Naive thymus-derived CD4-positive, alpha-beta T cell (primary cell): ENCODE results near the gene DNAH11. TPM values are rescaled to one million over a fixed set of nuclear protein-coding genes. Genes with fewer than 3 reads are reported as not detected.

Experiments used
- ATAC-seq: fragments of 150-1000 bp; cut with Tn5 transposase; 2 replicates; pipeline ENCODE4 v1.10.0; 2021; ENCODE audit warnings: mild to moderate bottlenecking, moderate library complexity
- CTCF ChIA-PET: fragments of 350-600 bp; sonication (Branson Sonifier 250); formaldehyde crosslinking; loops from one replicate; lab custom pipeline; 2021; ENCODE audit warnings: antibody characterized with exemption; lab: Charles Lee
- POLR2A ChIA-PET: fragments of 350-600 bp; sonication (Branson Sonifier 250); formaldehyde crosslinking; loops from one replicate; lab custom pipeline; 2021; ENCODE audit warnings: antibody characterized with exemption, inconsistent platforms; lab: Charles Lee
- DNase-seq, 9 donors: peaks; one replicate each; pipeline versions ENCODE4 v3.0.0 to v3.0.0-alpha.2; 2020 to 2022; ENCODE audit warnings: mixed read lengths in 1 of 9
- H3K27ac ChIP-seq: one replicate; pipeline ENCODE4 v1.7.0; 2013; ENCODE audit warnings: mild to moderate bottlenecking, low read depth, low read length, moderate library complexity
- H3K27me3 ChIP-seq, 2 donors: one replicate each; pipeline ENCODE4 v1.7.0; 2013; ENCODE audit warnings: low read length in 2 of 2, mild to moderate bottlenecking in 2 of 2, moderate library complexity in 2 of 2; ENCODE audit not compliant: control insufficient read depth in 2 of 2, insufficient read depth in 2 of 2
- H3K36me3 ChIP-seq, 3 experiments: 1 replicate in 2 of 3; 2 replicates in 1 of 3; pipeline ENCODE4 v1.7.0; 2013; ENCODE audit warnings: low read length in 3 of 3, mild to moderate bottlenecking in 3 of 3, moderate library complexity in 1 of 3; ENCODE audit not compliant: insufficient read depth in 3 of 3, control insufficient read depth in 2 of 3
- H3K4me1 ChIP-seq, 2 donors: one replicate each; pipeline ENCODE4 v1.7.0; 2013; ENCODE audit warnings: low read length in 2 of 2, mild to moderate bottlenecking in 2 of 2, moderate library complexity in 1 of 2; ENCODE audit not compliant: control insufficient read depth in 2 of 2, insufficient read depth in 2 of 2
- H3K4me3 ChIP-seq: 2 replicates; pipeline ENCODE4 v1.7.0; 2013; ENCODE audit warnings: mild to moderate bottlenecking, low read length
- H3K9me3 ChIP-seq, 3 experiments: 1 replicate in 2 of 3; 2 replicates in 1 of 3; pipeline ENCODE4 v1.7.0; 2013; ENCODE audit warnings: low read length in 3 of 3; ENCODE audit not compliant: control insufficient read depth in 2 of 3
- H3K27ac Mint-ChIP-seq, 9 donors: one replicate each; pipeline ENCODE4 v1.8.0; 2020 to 2022; ENCODE audit warnings: mixed read lengths in 9 of 9, mild to moderate bottlenecking in 8 of 9, moderate library complexity in 5 of 9, inconsistent platforms in 2 of 9
- H3K27me3 Mint-ChIP-seq, 5 donors: one replicate each; pipeline ENCODE4 v1.8.0; 2021 to 2022; ENCODE audit warnings: mixed read lengths in 5 of 5, mild to moderate bottlenecking in 1 of 5
- H3K36me3 Mint-ChIP-seq, 5 donors: one replicate each; pipeline ENCODE4 v1.8.0; 2020 to 2022; ENCODE audit warnings: mixed read lengths in 5 of 5, mild to moderate bottlenecking in 3 of 5, inconsistent platforms in 1 of 5
- H3K4me1 Mint-ChIP-seq, 7 donors: one replicate each; pipeline ENCODE4 v1.8.0; 2020 to 2022; ENCODE audit warnings: mixed read lengths in 7 of 7, mild to moderate bottlenecking in 3 of 7, inconsistent platforms in 1 of 7
- H3K4me3 Mint-ChIP-seq, 10 donors: one replicate each; pipeline ENCODE4 v1.8.0; 2020 to 2022; ENCODE audit warnings: mild to moderate bottlenecking in 10 of 10, mixed read lengths in 10 of 10, moderate library complexity in 6 of 10, inconsistent platforms in 2 of 10
- H3K9me3 Mint-ChIP-seq, 11 donors: one replicate each; pipeline ENCODE4 v1.8.0; 2020 to 2022; ENCODE audit warnings: mixed read lengths in 11 of 11, mild to moderate bottlenecking in 4 of 11, inconsistent platforms in 1 of 11, moderate library complexity in 1 of 11
- intact Hi-C, 2 donors: fragments of 100-400 bp; cut with micrococcal nuclease; formaldehyde crosslinking; loops; one replicate each; pipeline ENCODE4 v1.15.1; 2023
- polyA plus RNA-seq, 2 donors: library from polyadenylated mRNA; unstranded; fragments of 300-500 nt; fragmentation: Illumina TruSeq; gene quantifications; one replicate each; pipeline ENCODE4 v1.2.3, GENCODE V29; 2021
- total RNA-seq, 6 experiments: library from RNA in 5 of 6; stranded (reverse) in 5 of 6; gene quantifications; 1 replicate in 5 of 6; 2 replicates in 1 of 6; pipeline ENCODE4 v1.2.3 and lab custom pipeline; 2021 to 2026

Gene DNAH11
- total and polyA plus RNA-seq, 7 experiments from 2014 or later: 0.02 to 8.1 (median 0.22) TPM; not detected in 1

GRCh38 chr7:21767300-21767900 lies 224.6 kb downstream of the DNAH11 start:
- CTCF ChIA-PET: interaction anchor here (0.7 to 1.1 kb wide), 2 partner anchors 341 to 510 kb away, joined by 3 read pairs; no protein-coding TSS in a partner anchor
- H3K9me3 Mint-ChIP-seq: no peaks in the 10 kb centered on the region
- POLR2A ChIA-PET: interaction anchor here (0.7 kb wide), 1 partner anchor 370 kb away, joined by 3 read pairs; no protein-coding TSS in a partner anchor
- DNase-seq (peak in 2 of 9 donors; percentile 0 to 26), ATAC-seq (no peak)
- peaks cover 0 to 15% (median 0%) of the 10 kb centered on the region in 5 donors for H3K27me3 Mint-ChIP-seq
- no peaks in the 10 kb centered on the region for H3K36me3 Mint-ChIP-seq
- H3K27me3 ChIP-seq: no peaks in the 10 kb centered on the region
- no peak overlapping the region for H3K4me3 Mint-ChIP-seq
- H3K4me1 Mint-ChIP-seq: peaks cover 0 to 14% (median 0%) of the 10 kb centered on the region in 7 donors
- H3K36me3 ChIP-seq: no peaks in the 10 kb centered on the region
- H3K27ac Mint-ChIP-seq: no peak overlapping the region
- no peak overlapping the region for H3K4me3 ChIP-seq
- intact Hi-C loops: loop anchor here (1.0 to 10.0 kb wide), 6 partner anchors 223 to 985 kb away; partner anchors contain the start of gene DNAH11 (in 1 of the 2)
- no peaks in the 10 kb centered on the region for H3K9me3 ChIP-seq
- no peaks in the 10 kb centered on the region for H3K4me1 ChIP-seq
- H3K27ac ChIP-seq: no peak overlapping the region

DNA sequence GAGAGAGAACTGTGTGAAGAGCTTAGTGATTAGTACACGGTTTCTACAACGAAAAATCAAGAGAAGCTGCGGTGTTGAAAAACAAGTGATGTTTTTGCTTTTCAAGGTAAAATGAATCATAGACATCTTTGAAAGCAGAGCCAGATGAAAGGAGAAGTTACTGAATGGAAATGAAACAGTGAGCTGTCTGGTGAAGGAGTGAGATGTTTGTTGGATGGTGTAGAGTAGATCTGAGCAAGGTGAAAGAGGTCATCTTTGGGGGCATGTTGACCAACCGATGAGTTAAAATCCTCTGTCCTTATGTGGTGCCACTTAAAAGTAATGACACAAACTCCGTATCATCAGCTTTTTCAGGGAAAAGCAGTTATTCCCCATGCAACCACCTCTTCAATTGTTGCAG lies 225.4 kb downstream of the DNAH11 start:
- DNase-seq: no peak
- H3K36me3 Mint-ChIP-seq: no peaks in the 10 kb centered on the region
- no peaks in the 10 kb centered on the region for H3K9me3 Mint-ChIP-seq
- H3K4me3 Mint-ChIP-seq: no peak overlapping the region
- ChIA-PET CTCF (interaction anchor here (1.1 kb wide), 1 partner anchor 511 kb away, joined by 3 read pairs; no protein-coding TSS in a partner anchor), POLR2A (no interaction called here)
- H3K4me1 ChIP-seq: no peaks in the 10 kb centered on the region
- no peak overlapping the region for H3K27ac Mint-ChIP-seq
- H3K9me3 ChIP-seq: no peaks in the 10 kb centered on the region
- H3K27me3 ChIP-seq: no peaks in the 10 kb centered on the region
- no peak for ATAC-seq
- peaks cover 0 to 14% (median 0%) of the 10 kb centered on the region in 7 donors for H3K4me1 Mint-ChIP-seq
- no peaks in the 10 kb centered on the region for H3K36me3 ChIP-seq
- intact Hi-C loops: loop anchor here (5.0 to 10.0 kb wide), 5 partner anchors 223 to 986 kb away; partner anchors contain the start of gene DNAH11 (in 1 of the 2)
- no peak overlapping the region for H3K27ac ChIP-seq
- no peak overlapping the region for H3K4me3 ChIP-seq
- peaks cover 0 to 15% (median 0%) of the 10 kb centered on the region in 5 donors for H3K27me3 Mint-ChIP-seq

GRCh38 chr7:21771266-21771665 lies 228.4 kb downstream of the DNAH11 start:
- POLR2A ChIA-PET: no interaction called here
- no peak overlapping the region for H3K4me3 Mint-ChIP-seq
- H3K4me1 Mint-ChIP-seq: peaks cover 0 to 12% (median 0%) of the 10 kb centered on the region in 7 donors
- CTCF ChIA-PET: no interaction called here
- no peaks in the 10 kb centered on the region for H3K9me3 ChIP-seq
- H3K27me3 ChIP-seq: no peaks in the 10 kb centered on the region
- DNase-seq: no peak
- no peak overlapping the region for H3K27ac Mint-ChIP-seq
- no peaks in the 10 kb centered on the region for H3K36me3 Mint-ChIP-seq
- H3K4me1 ChIP-seq: no peaks in the 10 kb centered on the region
- H3K27me3 Mint-ChIP-seq: peaks cover 0 to 13% (median 0%) of the 10 kb centered on the region in 5 donors
- H3K36me3 ChIP-seq: no peaks in the 10 kb centered on the region
- intact Hi-C loops: no loop called here
- ATAC-seq: no peak
- no peak overlapping the region for H3K4me3 ChIP-seq
- H3K27ac ChIP-seq: no peak overlapping the region
- no peaks in the 10 kb centered on the region for H3K9me3 Mint-ChIP-seq

DNA sequence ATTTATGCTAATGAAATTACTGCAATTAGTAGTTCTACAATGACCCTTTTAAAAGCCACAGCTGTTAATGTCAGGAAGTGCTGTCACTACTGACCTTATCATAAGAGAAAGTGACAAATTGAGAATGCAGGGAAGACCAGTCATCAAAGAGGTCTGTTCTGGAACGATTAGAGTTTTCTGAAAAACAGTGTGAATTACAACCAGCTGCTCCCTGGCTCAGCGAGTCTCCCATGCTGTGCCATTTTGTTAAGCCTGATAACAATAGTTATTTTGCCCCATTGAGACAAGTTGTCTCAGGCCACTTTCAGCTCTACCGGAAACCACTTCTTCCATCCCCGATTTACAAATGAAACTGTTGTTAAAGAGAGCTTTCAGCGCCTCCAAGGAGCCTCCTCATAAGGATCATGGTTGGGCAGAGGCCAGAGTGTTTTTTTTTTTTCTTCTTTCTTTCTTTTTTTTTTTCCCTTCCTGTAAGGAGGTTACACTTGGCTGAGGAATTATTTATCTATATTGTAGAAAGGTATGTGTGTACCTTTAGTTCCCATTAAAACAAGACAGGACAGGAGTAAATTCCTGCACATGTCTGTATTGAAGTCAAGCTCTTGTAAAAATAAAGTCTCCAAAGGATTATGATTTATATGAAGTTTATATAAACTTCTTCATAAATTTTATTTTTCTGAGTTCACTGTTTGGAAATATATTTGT lies 229.2 kb downstream of the DNAH11 start:
- H3K36me3 ChIP-seq: no peaks in the 10 kb centered on the region
- ChIA-PET CTCF (no interaction called here), POLR2A (interaction anchor here (0.7 kb wide), 1 partner anchor 13 kb away, joined by 4 read pairs; no protein-coding TSS in a partner anchor)
- H3K4me1 ChIP-seq: no peaks in the 10 kb centered on the region
- Mint-ChIP-seq H3K27ac (peak overlapping the region in 1 of 9 donors; percentile 2), H3K4me1 (peaks cover 0 to 12% (median 0%) of the 10 kb centered on the region in 7 donors), H3K27me3 (peaks cover 0 to 13% (median 0%) of the 10 kb centered on the region in 5 donors), H3K9me3 (peaks cover 0 to 1% (median 0%) of the 10 kb centered on the region in 11 donors), H3K36me3 (no peaks in the 10 kb centered on the region), H3K4me3 (no peak overlapping the region)
- no peaks in the 10 kb centered on the region for H3K9me3 ChIP-seq
- intact Hi-C loops: no loop called here
- no peaks in the 10 kb centered on the region for H3K27me3 ChIP-seq
- no peak for ATAC-seq
- H3K27ac ChIP-seq: no peak overlapping the region
- DNase-seq: no peak
- no peak overlapping the region for H3K4me3 ChIP-seq

GRCh38 chr7:21773326-21773725 lies 230.5 kb downstream of the DNAH11 start:
- H3K4me3 ChIP-seq: no peak overlapping the region
- POLR2A ChIA-PET: no interaction called here
- H3K9me3 ChIP-seq: no peaks in the 10 kb centered on the region
- H3K9me3 Mint-ChIP-seq: peaks cover 0 to 1% (median 0%) of the 10 kb centered on the region in 11 donors
- no peak overlapping the region for H3K27ac ChIP-seq
- no peak overlapping the region for H3K4me3 Mint-ChIP-seq
- H3K27me3 Mint-ChIP-seq: peaks cover 0 to 13% (median 0%) of the 10 kb centered on the region in 5 donors
- no peak overlapping the region for H3K27ac Mint-ChIP-seq
- no peaks in the 10 kb centered on the region for H3K27me3 ChIP-seq
- H3K36me3 Mint-ChIP-seq: no peaks in the 10 kb centered on the region
- peaks cover 0 to 6% (median 0%) of the 10 kb centered on the region in 7 donors for H3K4me1 Mint-ChIP-seq
- no peak for ATAC-seq
- intact Hi-C loops: no loop called here
- no peaks in the 10 kb centered on the region for H3K36me3 ChIP-seq
- DNase-seq: no peak
- H3K4me1 ChIP-seq: no peaks in the 10 kb centered on the region
- CTCF ChIA-PET: no interaction called here

- Mint-ChIP-seq H3K4me1 (no peaks in the 10 kb centered on the region), H3K36me3 (no peaks in the 10 kb centered on the region), H3K27me3 (peaks cover 0 to 13% (median 3%) of the 10 kb centered on the region in 5 donors), H3K27ac (no peak overlapping the region), H3K4me3 (no peak overlapping the region), H3K9me3 (peaks cover 0 to 4% (median 0%) of the 10 kb centered on the region in 11 donors)
- intact Hi-C loops: no loop called here
- Histone ChIP-seq H3K27me3 (no peaks in the 10 kb centered on the region), H3K27ac (no peak overlapping the region), H3K4me1 (no peaks in the 10 kb centered on the region), H3K9me3 (no peaks in the 10 kb centered on the region), H3K36me3 (no peaks in the 10 kb centered on the region), H3K4me3 (no peak overlapping the region)
- POLR2A ChIA-PET: no interaction called here
- ATAC-seq (no peak), DNase-seq (no peak)
- CTCF ChIA-PET: interaction anchor here (0.6 kb wide), 1 partner anchor 489 kb away, joined by 3 read pairs; no protein-coding TSS in a partner anchor
These were observed 235.1 kb downstream of the DNAH11 start for GRCh38 chr7:21777921-21778320.
